Fibroblast of skin of right biceps (primary cell): Measurements from ENCODE around the gene SELENOT.

Source experiments
- DNase-seq: peaks from one replicate; pipeline ENCODE4 v3.0.0-alpha.2; 2013

SELENOT gene, protein sequence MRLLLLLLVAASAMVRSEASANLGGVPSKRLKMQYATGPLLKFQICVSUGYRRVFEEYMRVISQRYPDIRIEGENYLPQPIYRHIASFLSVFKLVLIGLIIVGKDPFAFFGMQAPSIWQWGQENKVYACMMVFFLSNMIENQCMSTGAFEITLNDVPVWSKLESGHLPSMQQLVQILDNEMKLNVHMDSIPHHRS

DNA sequence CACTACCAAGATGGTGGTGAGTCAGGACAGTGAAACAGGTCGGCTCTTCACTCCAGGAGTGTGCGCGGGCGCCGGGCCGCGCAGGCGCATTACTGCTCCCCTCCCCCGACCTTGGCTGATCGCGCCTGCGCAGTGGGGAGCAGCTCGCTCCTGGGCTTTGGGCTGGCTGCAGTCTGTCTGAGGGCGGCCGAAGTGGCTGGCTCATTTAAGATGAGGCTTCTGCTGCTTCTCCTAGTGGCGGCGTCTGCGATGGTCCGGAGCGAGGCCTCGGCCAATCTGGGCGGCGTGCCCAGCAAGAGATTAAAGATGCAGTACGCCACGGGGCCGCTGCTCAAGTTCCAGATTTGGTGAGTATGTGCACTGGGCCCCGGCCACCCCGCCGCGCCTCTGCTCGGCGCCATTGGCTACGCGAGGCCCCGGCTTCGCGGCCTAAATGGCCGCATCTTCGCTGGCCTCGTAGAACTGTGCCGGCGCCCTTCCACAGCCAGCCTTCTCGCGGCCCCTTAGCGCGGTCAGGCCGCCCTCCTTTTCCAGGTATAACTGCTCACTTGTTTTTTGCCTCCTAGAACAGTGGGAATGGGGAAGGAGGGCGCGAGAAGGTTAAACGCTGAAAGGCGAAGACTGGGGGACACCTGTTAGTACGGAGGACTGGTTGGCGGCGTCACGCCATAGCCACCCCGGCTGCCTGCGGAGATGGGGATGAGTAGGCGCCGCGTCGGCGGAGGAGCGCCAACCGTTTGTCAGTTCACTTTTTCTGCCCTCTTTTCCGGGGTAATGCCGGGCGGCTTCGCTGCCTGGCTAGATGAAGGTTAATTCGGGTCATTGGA lies at the start of gene SELENOT:
SELENOT (plus strand) TSS at position 169 of the 827 bp plus-strand sequence; CDS start at position 211, 42 bp downstream.
- DNase-seq = peak; percentile 97

DNA sequence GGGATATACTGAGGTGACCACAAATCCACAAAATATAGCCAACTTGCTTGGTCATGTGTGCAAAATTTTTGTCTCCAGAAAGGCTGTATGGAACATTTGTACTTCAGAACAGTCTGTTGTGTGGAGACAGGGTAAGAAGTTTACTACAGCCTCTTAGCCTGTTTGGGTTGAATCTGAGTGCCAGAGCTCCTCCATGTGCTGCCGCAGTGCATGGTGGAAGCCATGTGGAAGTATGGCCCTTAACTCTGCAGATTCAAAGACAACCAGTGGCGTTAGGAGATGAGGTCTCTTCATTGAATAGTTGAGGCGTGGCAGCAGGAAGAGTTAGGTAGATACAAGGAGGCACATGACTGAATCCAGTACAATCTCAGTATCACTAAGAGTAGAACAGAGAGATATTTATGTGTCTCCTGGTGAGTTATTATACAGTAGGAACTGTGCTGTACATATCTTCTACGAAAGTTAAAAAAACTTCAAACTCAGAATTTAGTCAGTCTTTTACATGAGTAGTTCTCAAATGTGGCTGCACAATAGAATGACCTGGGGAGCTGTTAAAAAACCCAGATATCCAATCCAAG lies 47.2 kb upstream of the SELENOT start:
- no peak for DNase-seq

DNA sequence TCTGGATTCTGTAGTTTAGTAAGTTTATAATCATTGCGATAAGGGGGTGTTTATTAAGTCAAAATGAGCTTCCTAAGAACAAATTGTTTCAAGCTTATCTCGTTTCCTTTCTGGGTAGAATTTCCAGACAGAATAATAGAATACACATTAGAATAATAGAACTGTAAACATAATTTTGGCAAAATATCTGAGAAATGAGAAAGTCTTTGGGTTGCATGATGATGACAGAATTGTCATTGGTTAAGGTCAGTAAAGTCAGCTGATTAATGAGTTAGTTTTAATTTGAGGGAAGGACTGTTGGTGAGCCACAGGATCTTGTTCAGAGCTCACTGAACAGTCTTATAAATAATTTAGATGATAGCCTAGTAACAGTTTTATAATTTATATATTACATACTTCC lies 46.3 kb upstream of the SELENOT start:
- no peak for DNase-seq

DNA sequence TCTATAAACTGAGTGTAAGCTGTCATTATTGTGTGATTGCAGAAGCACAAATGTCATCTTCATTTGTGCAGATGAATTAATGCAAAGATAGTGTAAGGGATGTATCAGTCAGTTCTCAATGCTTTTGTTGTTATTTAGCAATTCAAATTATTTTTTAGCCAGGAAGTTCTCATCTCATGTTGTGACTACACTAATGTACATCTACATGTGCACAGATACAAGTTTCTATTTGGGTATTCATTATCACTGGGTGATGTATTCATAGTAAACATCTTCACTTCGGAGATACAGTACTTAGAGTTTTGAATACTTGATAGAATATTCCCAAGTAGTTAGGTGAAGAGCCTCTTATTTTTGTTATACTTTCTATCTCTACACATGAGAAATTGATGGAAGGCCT lies 45.4 kb upstream of the SELENOT start:
- no peak for DNase-seq

DNA sequence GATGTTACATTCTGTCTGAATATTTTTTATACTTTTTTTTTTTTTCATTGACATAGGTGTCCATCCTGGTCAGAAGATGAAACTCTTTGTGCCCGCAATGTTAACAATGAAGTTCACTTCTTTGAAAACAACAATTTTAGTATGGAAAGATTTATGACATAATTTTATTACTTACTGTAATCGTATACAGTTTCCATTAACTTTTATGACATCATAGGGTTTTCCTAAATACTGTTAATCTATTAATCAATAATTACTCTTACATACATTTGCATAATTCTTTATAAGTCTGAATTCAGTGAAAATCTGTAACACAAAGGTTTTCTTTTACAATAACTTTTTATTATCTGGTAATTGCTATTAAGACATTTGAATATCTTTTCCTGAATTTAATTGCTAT lies 38.9 kb upstream of the SELENOT start:
- no peak for DNase-seq

DNA sequence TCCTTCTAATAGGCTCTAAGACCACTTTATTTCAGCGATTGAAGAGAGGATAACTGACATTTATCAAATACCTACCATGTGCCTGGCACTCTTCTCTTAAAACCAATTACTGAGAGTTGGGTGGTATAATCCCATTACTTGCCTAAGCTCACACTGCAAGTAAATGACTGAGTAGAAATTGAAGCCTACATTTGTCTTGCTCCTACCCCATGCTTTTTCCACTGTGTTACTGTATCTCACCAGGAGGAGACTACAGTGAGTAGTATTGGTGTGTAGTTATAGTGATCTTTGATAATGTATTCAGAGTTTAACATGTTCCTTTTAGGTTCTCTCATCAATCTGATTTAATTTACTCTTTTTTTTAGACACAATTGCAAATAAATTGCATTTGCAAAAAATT lies 35.8 kb upstream of the SELENOT start:
- DNase-seq = no peak

DNA sequence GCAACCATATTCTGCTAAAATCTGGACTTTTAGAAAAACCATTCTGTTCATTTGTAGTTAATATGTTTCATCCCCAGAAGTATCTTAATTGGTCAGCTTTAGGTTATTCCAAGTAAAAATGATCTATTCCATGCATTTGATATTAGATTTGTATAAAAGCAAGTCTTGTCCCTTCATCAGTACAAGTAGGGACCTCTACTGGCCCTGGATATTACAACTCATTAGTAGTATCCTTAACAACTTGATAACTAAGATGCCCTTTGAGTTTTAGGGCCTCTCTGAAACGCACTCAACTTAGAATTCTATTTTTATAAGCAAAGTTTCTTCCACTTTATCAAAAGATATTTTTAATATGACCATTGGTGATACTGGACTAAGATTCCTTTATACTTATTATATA lies 25.3 kb upstream of the SELENOT start:
- no peak for DNase-seq

DNA sequence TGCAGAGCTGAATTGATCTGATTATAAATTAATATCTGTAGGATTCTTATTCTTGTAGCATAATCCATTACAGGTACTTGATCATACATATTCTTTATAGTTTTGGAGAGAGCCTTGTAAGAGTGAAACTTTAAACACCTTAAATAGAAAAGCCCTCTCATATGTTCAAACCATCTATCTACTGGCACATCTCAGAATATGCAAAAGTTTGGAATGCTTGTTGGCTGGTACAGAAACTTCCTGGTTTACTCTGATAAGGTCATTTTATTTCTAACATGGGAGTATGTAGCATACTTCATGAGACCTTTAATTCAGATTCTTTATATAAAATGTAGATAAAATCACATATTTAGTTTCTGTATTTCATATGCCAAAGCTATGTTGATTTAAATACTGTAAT lies 21.9 kb upstream of the SELENOT start:
- DNase-seq = no peak

DNA sequence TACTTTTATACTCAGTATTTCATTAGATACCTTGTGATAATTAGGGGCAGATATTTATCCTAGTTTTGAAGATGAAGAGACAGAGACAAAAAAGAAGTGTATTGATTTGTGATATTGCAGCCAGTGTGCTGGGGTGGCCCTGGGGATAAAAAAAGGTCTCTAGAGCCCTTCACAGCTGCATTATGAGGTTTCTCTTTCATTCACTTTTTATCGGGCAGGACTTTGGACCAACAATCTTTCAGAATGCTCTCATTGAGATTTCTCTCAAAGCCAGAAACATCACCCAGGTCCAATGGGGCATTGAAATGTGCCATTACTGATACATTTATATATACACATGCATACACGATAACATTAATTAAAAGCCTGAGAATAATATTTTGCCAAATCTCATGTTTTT lies 20.5 kb upstream of the SELENOT start:
- DNase-seq = no peak

DNA sequence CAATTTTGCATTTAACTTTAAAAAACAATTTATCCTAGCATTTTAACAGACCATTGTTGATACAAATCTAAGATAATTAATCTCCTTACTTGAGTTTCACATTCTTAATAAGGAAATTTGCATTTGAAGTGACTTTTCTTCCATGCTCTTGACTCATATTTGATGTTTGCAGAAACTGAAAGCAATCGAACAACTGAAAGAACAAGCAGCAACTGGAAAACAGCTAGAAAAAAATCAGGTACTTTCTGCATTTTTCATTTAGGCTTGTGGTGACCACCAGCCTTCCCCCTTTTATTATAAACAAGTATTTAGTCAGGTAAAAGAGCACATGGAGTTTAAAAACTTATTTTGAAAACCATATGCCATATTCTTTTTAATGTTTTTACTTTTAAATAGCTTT lies 20.1 kb upstream of the SELENOT start:
- DNase-seq = no peak

DNA sequence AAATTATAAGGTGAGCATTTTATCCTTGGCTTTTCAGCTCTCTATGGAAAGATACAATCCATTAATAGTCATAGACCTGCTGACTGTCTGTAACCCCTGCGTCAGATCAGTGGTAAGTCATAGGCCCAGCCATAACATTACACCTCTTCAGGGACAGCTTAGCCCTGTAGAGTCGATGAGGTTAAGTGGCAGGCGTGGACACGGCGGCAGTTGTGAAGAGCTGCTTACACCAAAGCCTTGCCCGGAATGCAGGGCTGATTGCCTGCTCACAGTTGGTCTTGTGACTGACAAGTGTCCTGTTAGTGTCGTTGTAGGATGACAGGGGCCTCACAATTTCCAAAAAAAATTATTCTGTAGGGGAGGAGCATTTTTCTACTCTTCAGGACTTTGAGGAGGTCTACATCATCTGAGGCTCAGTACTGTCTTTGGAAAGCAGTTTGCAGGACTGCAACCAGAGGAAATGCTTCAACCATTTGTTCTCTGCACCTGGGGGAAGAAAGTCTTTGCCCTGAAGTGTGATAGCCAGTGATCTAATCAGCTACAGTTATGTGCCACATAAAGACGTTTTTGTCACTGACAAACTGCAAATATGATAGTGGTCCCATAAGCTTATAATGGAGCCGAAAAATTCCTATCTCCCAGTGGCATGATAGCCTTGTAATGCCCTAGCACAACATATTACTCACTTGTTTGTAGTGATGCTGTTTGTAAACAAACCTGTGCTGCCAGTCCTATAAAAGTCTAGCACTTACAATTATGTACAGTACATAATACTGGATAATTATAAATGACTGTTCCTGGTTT lies 14.9 kb upstream of the SELENOT start:
- DNase-seq = no peak

DNA sequence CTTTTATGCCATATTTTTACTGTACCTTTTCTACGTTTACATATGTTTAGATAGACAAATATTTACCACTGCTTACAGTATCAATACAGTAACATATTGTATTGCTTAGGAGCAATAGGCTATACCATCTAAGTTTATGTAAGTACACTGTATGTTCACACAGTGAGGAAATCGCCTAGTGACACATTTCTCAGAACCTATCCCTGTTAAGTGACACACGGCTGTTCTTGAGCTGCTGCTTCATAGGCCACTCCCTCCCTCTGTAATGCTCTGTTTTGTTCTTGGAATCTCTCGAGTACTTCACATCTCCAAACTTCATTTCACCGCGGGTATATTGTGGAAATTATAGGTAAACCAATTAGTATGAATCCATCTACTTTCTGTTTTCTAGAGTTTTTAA lies 13.4 kb upstream of the SELENOT start:
- DNase-seq = no peak

DNA sequence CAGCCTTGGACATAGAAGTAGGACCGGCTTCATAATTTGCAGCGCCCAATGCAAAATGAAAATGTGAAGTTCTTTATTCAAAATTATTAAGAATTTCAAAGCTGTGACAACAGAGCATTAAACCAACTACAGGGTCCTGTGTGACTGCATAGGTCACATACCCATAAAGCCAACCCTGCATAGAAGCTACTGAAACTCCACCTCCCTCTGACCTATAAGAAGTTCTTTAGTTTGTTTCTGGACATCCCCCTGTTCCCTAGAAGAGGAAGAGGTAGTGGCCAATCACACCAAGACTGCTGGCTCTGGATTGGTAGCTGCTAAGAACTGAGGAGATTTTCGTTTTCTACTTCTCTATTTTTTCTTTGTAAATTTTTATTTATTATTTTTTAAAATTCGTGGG lies 9.0 kb upstream of the SELENOT start:
- no peak for DNase-seq

DNA sequence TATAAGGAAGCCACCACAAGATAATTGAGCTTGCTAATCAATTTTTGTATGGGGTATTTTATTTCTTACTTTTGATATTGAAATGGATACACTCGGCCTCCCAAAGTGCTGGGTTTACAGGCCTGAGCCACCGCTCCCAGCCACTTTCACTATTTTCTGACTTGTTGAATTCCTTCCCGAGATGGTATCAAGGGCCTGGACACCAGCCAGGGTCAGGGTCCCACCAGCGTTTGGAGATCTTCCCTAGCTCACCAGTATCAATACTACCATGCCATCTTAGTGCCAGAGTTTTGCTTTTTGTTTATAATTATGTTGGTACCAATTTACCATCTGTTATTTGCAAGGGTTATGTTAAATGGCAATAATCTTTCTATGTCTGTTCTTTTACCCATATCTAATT lies 5.5 kb upstream of the SELENOT start:
- no peak for DNase-seq

DNA sequence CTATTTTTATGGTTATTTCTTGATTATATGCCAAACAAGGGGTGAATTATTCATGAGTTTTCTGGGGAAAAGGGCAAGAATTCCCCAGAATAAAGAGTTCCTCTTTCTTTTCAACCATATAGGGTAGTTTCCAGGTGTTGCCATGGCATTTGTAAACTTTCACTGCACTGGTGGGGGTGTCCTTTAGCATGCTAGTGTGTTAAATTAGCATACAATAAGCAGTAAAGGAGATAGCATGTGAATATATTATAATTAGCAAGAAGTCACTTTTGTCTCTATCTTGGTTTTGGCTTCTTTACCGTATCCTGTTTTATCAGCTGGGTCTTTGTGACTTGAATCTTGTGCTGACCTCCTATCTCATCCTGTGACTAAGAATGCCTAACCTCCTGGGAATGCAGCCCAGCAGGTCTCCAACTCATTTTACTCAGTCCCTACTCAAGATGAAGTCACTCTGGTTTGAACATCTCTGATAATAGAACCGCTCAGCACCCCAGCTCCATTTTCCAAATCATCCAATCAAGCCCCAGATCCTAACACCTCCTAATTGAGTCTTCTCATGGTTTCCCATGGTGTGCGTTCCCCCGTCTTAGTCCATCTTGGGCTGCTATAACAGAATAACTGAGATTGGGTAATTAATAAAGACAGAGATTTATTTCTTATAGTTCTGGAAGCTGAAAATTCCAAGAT lies 3.4 kb upstream of the SELENOT start:
- peak; percentile 84 for DNase-seq

DNA sequence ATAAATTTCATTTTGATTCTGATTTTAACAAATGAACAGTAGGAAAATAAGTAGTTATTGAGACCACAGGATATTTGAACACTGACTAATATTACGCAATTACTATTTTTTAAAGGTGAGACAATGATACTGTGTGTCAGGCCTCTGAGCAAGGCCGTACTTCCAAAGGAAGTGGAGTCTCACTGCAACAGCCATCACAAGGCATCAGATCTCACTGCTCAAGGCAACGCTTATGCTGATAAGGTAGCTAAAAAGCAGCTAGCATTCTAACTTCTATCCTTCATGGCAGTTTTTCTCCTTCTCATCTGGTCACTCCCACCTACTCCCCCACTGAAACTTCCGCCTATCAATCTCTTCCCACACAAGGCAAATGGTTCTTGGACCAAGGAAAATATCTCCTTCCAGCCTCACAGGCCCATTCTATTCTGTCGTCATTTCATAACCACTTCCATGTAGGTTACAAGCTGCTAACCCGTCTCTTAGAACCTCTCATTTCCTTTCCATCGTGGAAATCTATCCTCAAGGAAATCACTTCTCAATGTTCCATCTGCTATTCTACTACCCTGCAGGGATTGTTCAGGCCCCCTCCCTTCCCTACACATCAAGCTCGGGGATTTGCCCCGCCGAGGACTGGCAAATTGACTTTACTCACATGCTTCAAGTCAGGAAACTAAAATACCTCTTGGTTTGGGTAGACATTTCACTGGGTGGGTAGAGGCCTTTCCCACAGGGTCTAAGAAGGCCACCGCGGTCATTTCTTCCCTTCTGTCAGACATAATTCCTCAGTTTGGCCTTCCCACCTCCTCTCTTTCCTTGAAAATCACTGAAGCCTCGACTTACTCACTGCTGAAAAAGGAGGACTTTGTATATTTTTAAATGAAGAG lies 2.2 kb upstream of the SELENOT start:
- DNase-seq = peak; percentile 22

DNA sequence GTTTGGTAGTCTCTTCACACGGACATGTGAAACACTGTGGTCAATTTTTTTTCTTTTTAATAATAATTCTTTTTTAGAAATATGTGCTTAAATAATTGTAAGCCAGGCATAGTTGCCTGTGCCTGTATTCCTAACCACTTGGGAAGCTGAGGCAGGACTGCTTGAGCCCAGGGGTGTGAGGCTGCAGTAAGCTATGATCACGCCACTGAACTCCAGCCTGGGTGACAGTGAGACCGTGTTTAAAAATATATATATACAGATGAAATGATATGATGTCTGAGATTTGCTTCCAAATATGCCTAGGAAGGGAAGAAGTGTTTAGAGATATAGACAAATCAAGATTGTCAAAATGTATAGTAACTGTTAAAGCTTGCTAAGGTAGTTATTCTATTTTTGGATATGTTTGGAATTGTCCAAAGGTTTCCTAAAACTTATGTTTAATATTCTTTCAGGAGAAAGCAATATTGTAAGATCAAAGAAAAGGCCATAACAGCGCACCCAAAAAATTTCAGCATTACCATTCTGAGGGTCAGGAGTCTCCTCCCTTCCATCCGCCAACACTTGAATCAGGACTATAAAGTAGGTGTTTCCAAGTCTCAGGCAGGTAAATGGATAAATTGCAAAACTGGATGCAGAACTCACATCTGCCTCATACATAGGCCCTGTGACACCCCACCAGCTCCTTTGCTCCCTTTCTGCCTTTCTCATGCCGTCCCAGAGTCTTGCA lies 532 bp upstream of the SELENOT start:
- DNase-seq = no peak

DNA sequence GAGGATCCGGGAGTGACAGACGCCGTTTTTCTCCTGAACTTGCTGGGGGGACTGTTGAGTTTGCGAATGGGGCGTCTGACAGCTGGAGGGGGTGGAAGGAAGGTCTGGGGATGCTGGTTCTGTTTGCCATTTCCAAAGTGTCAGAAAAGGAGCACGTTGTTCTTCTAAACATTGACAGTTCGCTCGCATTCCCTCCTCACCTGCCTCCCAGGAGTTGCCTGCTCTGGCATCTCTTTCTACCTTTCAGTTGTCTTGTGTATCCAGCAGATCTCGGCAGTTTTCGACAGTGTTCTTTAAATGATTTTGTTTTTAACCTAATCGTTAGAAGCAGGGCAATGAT lies 829 bp downstream of the SELENOT start:
- DNase-seq = no peak

DNA sequence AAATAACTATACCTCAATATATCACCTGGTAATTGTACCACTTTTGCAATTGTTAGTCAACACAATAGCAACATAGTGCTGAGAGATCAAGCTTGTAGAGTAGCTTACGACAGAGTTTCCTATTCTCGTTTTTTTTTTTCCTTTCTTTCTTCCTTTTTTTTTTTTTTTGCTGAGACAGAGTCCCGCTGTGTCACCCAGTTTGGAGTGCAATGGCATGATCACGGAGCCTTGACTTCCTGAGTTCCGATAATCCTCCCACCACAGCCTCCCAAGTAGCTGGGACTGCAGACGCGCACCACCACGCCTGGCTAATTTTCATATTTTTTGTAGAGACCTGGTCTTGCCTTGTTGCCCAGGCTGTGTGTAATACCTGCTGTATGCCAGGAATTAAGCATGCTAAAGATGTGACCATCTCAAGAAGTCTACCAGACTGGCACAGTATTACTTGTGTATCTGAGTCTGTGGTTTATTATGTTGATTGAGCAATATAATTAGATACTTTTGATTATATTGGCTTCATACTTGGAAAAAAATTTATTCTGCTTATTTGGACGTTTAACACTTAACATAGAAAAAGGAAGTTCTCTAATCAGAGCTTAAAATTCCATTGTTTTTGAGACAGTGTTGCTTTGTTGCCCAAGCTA lies 3.0 kb downstream of the SELENOT start:
- DNase-seq = no peak

DNA sequence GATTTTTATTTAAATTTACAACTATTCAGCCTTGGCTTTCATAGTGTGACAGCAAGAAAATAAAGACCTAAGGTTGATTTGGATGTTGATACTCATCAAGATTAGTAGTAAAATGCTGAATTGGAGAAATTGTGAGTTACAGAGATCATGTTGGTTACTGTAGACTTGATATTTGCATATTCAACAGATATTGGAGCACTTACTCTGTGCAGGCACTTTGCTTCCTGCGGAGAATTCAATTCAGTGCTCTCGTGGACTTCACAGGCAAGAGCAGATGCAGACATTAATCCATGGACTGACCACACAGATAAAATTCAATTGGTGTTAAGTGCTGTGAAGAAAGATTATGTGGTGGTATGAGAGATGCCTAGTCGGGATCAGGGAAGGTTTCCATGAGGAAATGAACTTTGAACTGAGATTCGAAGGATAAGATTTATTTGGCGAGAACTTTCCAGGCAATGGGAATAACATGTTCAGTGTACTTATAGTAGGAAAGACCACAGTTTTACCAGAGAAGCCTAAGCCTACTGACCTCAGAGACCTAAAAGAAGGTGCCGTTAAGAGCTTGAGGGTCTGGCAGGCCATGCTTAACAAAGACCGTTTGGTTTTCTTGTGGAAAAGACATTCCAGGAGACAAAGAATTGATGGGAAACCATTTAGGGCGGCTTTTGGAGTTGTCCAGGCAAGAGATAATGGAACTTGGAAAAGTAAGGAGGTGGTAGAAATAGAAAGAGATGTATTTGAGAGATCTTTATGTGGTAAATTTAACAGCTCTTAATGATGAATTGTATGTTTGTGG lies 4.3 kb downstream of the SELENOT start:
- DNase-seq = no peak
